Measurements from ENCODE around the gene SPRR1B. TPM values are rescaled to one million over a fixed set of nuclear protein-coding genes. Genes with fewer than 3 reads are reported as not detected.

Gene SPRR1B
- total and polyA plus RNA-seq, 2 of the 13 experiments (the other 11 are each of a cell fraction or from before 2014, with no cell fraction given): not detected

GRCh38 chr1:153058826-153059784 is 28.1 kb downstream of the SPRR1B start:
- WGBS (ENCODE audit: low lambda C conversion rate): 12% methylated on average over 4 of the region's 6 CpGs
- DNase-seq (ENCODE audit: low spot score) (no peak), FAIRE-seq (no peak)

GRCh38 chr1:153070243-153070642 is 39.2 kb downstream of the SPRR1B start:
- no TSS peak for BruUV-seq (replicated peaks)
- no peak overlapping the region for H3K4me2 ChIP-seq (ENCODE audit: low read depth, low read length)
- H2AFZ ChIP-seq (ENCODE audit: low read length): no peak overlapping the region
- no peaks in the 10 kb centered on the region for H3K79me2 ChIP-seq (ENCODE audit: insufficient read depth, low read length)
- ChIA-PET CTCF (ENCODE audit: low intra/inter-chr PET ratio, low total read pairs) (no interaction called here), POLR2A (no interaction called here)
- H4K20me1 ChIP-seq (ENCODE audit: insufficient read depth, low read length): no peaks in the 10 kb centered on the region
- no peak overlapping the region for H3K27ac ChIP-seq (ENCODE audit: extremely low read length, insufficient read depth, low read length)
- intact Hi-C loops (cut with micrococcal nuclease; ENCODE audit: unreplicated experiment) (no loop called here), in situ Hi-C loops (cut with HindIII; ENCODE audit: extremely low pct_ligation_motif_present, low pct_unique_long_range_greater_than_20kb) (no loop called here)
- no peak for ATAC-seq
- H3K27me3 ChIP-seq (ENCODE audit: control insufficient read depth in 1 of 2, insufficient read depth in 2 of 2, low read length in 2 of 2): no peaks in the 10 kb centered on the region
- H3K4me3 ChIP-seq (replicated peaks in 1 of 3; ENCODE audit: insufficient read depth in 1 of 3, low read depth in 2 of 3, low read length in 3 of 3): no peak overlapping the region
- no peaks in the 10 kb centered on the region for H3K4me1 ChIP-seq (ENCODE audit: insufficient read depth, low read length)
- DNase-seq (ENCODE audit: low spot score): no peak
- no peaks in the 10 kb centered on the region for H3K9me3 ChIP-seq (ENCODE audit: low read length)
- no peak overlapping the region for H3K9ac ChIP-seq (ENCODE audit: insufficient read depth, low read depth, low read length)
- no peak for FAIRE-seq
- no peaks in the 10 kb centered on the region for H3K36me3 ChIP-seq (replicated peaks in 1 of 2; ENCODE audit: control insufficient read depth in 1 of 2, insufficient read depth in 2 of 2, low read length in 2 of 2)
- WGBS (ENCODE audit: low lambda C conversion rate): 0% methylated on average over 1 of the region's 2 CpGs
- TF ChIP-seq ZKSCAN5 (CRISPR knock-in tag; IDR thresholded peaks at IDR 0.05): no peak
- TF ChIP-seq TCF7 (IDR thresholded peaks at IDR 0.05; ENCODE audit: low read depth): no peak

More at GRCh38 chr1:153058826-153059784, 28.1 kb downstream of the SPRR1B start:
- no peak overlapping the region for H3K27ac ChIP-seq (ENCODE audit: extremely low read length, insufficient read depth, low read length)
- H3K79me2 ChIP-seq (ENCODE audit: insufficient read depth, low read length): no peaks in the 10 kb centered on the region
- H3K36me3 ChIP-seq (replicated peaks in 1 of 2; ENCODE audit: control insufficient read depth in 1 of 2, insufficient read depth in 2 of 2, low read length in 2 of 2): no peaks in the 10 kb centered on the region
- ChIA-PET POLR2A (no interaction called here), CTCF (ENCODE audit: low intra/inter-chr PET ratio, low total read pairs) (no interaction called here)
- H3K4me2 ChIP-seq (ENCODE audit: low read depth, low read length): no peak overlapping the region
- H4K20me1 ChIP-seq (ENCODE audit: insufficient read depth, low read length): no peaks in the 10 kb centered on the region
- no peak overlapping the region for H3K4me3 ChIP-seq (replicated peaks in 1 of 3; ENCODE audit: insufficient read depth in 1 of 3, low read depth in 2 of 3, low read length in 3 of 3)
- no peaks in the 10 kb centered on the region for H3K27me3 ChIP-seq (ENCODE audit: control insufficient read depth in 1 of 2, insufficient read depth in 2 of 2, low read length in 2 of 2)
- H3K9ac ChIP-seq (ENCODE audit: insufficient read depth, low read depth, low read length): no peak overlapping the region
- H3K9me3 ChIP-seq (ENCODE audit: low read length): no peaks in the 10 kb centered on the region
- H3K4me1 ChIP-seq (ENCODE audit: insufficient read depth, low read length): no peaks in the 10 kb centered on the region
- intact Hi-C loops (cut with micrococcal nuclease; ENCODE audit: unreplicated experiment): no loop called here
- in situ Hi-C loops (cut with HindIII; ENCODE audit: extremely low pct_ligation_motif_present, low pct_unique_long_range_greater_than_20kb): no loop called here
- no peak overlapping the region for H2AFZ ChIP-seq (ENCODE audit: low read length)
- no TSS peak for BruUV-seq (replicated peaks)
- no peak for ATAC-seq
- TF ChIP-seq RAD51 (IDR thresholded peaks at IDR 0.05; ENCODE audit: borderline replicate concordance) (no peak), GTF3A (CRISPR knock-in tag; conservative IDR thresholded peaks at IDR 0.05) (no peak), STAT5B (CRISPR knock-in tag; IDR thresholded peaks at IDR 0.05) (no peak), ZNF761 (CRISPR knock-in tag; conservative IDR thresholded peaks at IDR 0.05) (no peak), ZBTB8A (CRISPR knock-in tag; IDR thresholded peaks at IDR 0.05; ENCODE audit: borderline replicate concordance, low read depth) (no peak), ZNF749 (CRISPR knock-in tag; IDR thresholded peaks at IDR 0.05; ENCODE audit: borderline replicate concordance) (no peak)
